Endodermal cell (in vitro differentiated cells): ENCODE data around the gene CACFD1. TPM values are rescaled to one million over a fixed set of nuclear protein-coding genes. Genes with fewer than 3 reads are reported as not detected.

Source experiments
- DNase-seq: peaks from one replicate; pipeline ENCODE4 v3.0.0-alpha.2; 2017
- H3K27ac ChIP-seq: 2 replicates; pipeline ENCODE4 v1.5.1; 2013; ENCODE audit warnings: mild to moderate bottlenecking, low read depth, low read length, moderate library complexity
- H3K27me3 ChIP-seq: 2 replicates; pipeline ENCODE4 v1.6.1; 2013; ENCODE audit warnings: mild to moderate bottlenecking, low read length, moderate library complexity; ENCODE audit not compliant: insufficient read depth, control insufficient read depth, poor library complexity, severe bottlenecking
- H3K36me3 ChIP-seq: 2 replicates; pipeline ENCODE4 v1.7.0; 2013; ENCODE audit warnings: mild to moderate bottlenecking, low read length, moderate library complexity; ENCODE audit not compliant: control insufficient read depth, insufficient read depth
- H3K4me1 ChIP-seq: one replicate; pipeline ENCODE4 v1.7.0; 2013; ENCODE audit warnings: low read length; ENCODE audit not compliant: control insufficient read depth, insufficient read depth
- H3K4me3 ChIP-seq: 2 replicates; pipeline ENCODE4 v1.5.1; 2013; ENCODE audit warnings: mild to moderate bottlenecking, low read length, moderate library complexity
- H3K9ac ChIP-seq: 2 replicates; pipeline ENCODE4 v1.6.1; 2013; ENCODE audit warnings: mild to moderate bottlenecking, low read length, moderate library complexity; ENCODE audit not compliant: poor library complexity, severe bottlenecking; ENCODE audit errors: extremely low read depth
- H3K9me3 ChIP-seq: 2 replicates; pipeline ENCODE4 v1.6.1; 2013; ENCODE audit warnings: mild to moderate bottlenecking, low read length, moderate library complexity; ENCODE audit not compliant: control insufficient read depth
- H3K27ac Mint-ChIP-seq: 2 replicates; pipeline ENCODE4 v1.8.0; 2020; ENCODE audit warnings: mixed read lengths
- H3K27me3 Mint-ChIP-seq: 2 replicates; pipeline ENCODE4 v1.8.0; 2021; ENCODE audit warnings: mild to moderate bottlenecking, mixed read lengths; ENCODE audit not compliant: insufficient read depth
- H3K36me3 Mint-ChIP-seq: 2 replicates; pipeline ENCODE4 v1.8.0; 2020; ENCODE audit warnings: low read depth, mixed read lengths
- H3K4me1 Mint-ChIP-seq: 2 replicates; pipeline ENCODE4 v1.8.0; 2020; ENCODE audit warnings: mixed read lengths
- H3K4me3 Mint-ChIP-seq: 2 replicates; pipeline ENCODE4 v1.8.0; 2020; ENCODE audit warnings: mild to moderate bottlenecking, moderate library complexity, mixed read lengths
- H3K9me3 Mint-ChIP-seq: 2 replicates; pipeline ENCODE4 v1.8.0; 2020; ENCODE audit warnings: mild to moderate bottlenecking, mixed read lengths
- WGBS, 2 experiments: methylation state at CpG; one replicate each; pipeline versions ENCODE4 v1.1.5 to v1.1.7; 2013; ENCODE audit warnings: missing lambda C conversion rate in 2 of 2, mixed read lengths in 1 of 2; ENCODE audit not compliant: insufficient coverage in 1 of 2, insufficient read length in 1 of 2; 5-methylcytosine and 5-hydroxymethylcytosine counted together
- total RNA-seq, 2 donors: library from RNA; stranded (reverse); fragmentation: NEBNext Ultra II Directional in 1 of 2; extraction: Animal tissue kit (Norgen Biotek cat#: 25700) in 1 of 2; gene quantifications; 2 replicates in 1 of 2; 3 replicates in 1 of 2; pipeline ENCODE4 v1.2.1, GENCODE V29; 2021
- TF ChIP-seq, protein P1 (sequence below): fragments of 200-600 bp; sonication (generic); conservative IDR thresholded peaks from 2 replicates; pipeline ENCODE4 v1.5.0; 2021; ENCODE audit warnings: antibody characterized with exemption, mild to moderate bottlenecking

CACFD1 gene
- total RNA-seq, 2 donors from 2014 or later: 30.6 to 35.0 TPM

DNA sequence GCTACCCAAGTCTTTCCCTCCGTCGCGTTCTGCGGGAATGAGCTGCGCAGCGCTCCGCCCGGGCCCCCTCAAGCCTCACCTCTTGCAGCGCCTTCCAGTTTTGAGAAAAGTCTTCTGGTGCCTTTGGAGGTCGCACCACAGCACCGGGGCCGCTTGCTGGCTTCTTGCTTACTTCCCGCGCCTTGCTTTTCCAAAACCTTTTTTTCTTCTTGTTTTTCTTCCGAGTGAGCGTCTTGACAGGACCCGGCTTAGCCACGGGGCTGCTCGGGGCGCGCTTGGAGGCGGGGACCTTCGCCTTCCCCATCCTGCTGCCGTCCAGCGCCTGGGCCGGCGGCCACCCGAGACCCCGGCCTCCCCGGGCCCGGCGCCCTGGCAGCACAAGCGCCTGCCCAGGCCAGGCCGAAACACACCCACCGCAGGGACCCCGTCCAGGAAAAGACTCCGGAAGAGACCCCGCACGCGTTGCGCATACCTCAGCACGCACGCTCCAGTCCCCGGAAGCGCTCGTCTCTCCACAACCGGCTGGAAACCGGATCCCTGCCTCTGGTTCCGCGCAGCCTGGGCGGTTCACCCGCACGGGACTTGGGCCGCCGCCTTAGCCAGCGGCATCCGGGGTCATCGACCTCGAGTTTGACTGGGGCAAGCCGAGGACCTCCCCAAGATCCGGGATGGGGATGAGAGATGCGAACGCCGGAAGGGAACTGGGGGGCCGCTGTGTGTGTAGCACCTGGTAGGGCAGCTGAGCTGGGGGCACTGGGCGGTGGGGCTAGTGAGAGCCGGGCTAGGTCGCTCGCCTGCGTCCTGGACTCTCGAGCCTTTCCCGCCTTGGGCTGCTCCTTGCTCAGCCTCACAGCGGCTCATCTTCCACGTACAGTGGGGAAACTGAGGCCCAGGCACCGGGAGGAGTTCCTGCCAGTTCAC is 42.0 kb upstream of the CACFD1 start, which contains the start of gene REXO4:
REXO4 (minus strand) TSS at position 470 of the 921 bp plus-strand sequence; CDS start at position 304, 166 bp downstream.
- peak; percentile 97 for DNase-seq
- H3K27ac Mint-ChIP-seq: peak within 1 kb of the TSS; percentile 93
- H3K36me3 ChIP-seq: peaks cover 25% of the 10 kb centered on the region
- TF ChIP-seq, protein P1, sequence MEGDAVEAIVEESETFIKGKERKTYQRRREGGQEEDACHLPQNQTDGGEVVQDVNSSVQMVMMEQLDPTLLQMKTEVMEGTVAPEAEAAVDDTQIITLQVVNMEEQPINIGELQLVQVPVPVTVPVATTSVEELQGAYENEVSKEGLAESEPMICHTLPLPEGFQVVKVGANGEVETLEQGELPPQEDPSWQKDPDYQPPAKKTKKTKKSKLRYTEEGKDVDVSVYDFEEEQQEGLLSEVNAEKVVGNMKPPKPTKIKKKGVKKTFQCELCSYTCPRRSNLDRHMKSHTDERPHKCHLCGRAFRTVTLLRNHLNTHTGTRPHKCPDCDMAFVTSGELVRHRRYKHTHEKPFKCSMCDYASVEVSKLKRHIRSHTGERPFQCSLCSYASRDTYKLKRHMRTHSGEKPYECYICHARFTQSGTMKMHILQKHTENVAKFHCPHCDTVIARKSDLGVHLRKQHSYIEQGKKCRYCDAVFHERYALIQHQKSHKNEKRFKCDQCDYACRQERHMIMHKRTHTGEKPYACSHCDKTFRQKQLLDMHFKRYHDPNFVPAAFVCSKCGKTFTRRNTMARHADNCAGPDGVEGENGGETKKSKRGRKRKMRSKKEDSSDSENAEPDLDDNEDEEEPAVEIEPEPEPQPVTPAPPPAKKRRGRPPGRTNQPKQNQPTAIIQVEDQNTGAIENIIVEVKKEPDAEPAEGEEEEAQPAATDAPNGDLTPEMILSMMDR: no peak
- H3K4me3 Mint-ChIP-seq: peak within 1 kb of the TSS; percentile 87
- H3K27ac ChIP-seq: peak within 1 kb of the TSS; percentile 92
- no peaks in the 10 kb centered on the region for H3K27me3 Mint-ChIP-seq
- H3K4me1 ChIP-seq: peaks cover 2% of the 10 kb centered on the region
- WGBS, 2 experiments: 0% methylated on average over 50 to 75 of the region's 75 CpGs
- peak within 1 kb of the TSS; percentile 71 for H3K9ac ChIP-seq
- H3K9me3 ChIP-seq: peaks cover 9% of the 10 kb centered on the region
- H3K9me3 Mint-ChIP-seq: peaks cover 15% of the 10 kb centered on the region
- peak within 1 kb of the TSS; percentile 97 for H3K4me3 ChIP-seq
- H3K36me3 Mint-ChIP-seq: peaks cover 29% of the 10 kb centered on the region
- H3K4me1 Mint-ChIP-seq: peaks cover 15% of the 10 kb centered on the region
- H3K27me3 ChIP-seq: no peaks in the 10 kb centered on the region

DNA sequence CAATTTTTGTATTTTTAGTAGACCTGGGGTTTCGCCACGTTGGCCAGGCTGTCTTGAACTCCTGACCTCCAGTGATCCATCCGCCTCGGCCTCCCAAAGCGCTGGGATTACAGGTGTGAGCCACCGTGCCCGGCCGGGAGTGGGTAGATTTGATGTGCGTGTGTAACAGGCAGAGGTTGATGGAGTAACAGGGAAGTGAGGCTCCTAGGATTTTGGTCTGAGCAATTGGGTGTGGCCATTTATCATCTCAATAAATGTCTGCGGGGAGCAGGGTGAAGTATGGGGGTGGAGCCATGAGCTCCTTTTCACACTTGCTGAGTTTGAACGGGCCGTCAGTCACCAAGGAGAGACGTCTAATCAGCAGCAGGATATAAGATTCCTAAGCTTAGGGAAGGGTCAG is 40.8 kb upstream of the CACFD1 start:
- no peaks in the 10 kb centered on the region for H3K27me3 ChIP-seq
- H3K27me3 Mint-ChIP-seq: no peaks in the 10 kb centered on the region
- peak overlapping the region; percentile 87 for H3K4me3 Mint-ChIP-seq
- no peak overlapping the region for H3K27ac Mint-ChIP-seq
- H3K4me1 ChIP-seq: peaks cover 2% of the 10 kb centered on the region
- H3K9ac ChIP-seq: no peak overlapping the region
- H3K27ac ChIP-seq: no peak overlapping the region
- H3K9me3 ChIP-seq: peaks cover 9% of the 10 kb centered on the region
- TF ChIP-seq, protein P1: no peak
- peaks cover 15% of the 10 kb centered on the region for H3K4me1 Mint-ChIP-seq
- peaks cover 20% of the 10 kb centered on the region for H3K36me3 Mint-ChIP-seq
- peak; percentile 29 for DNase-seq
- WGBS, 2 experiments: 59 to 71% methylated on average over 11 to 13 of the region's 13 CpGs
- peaks cover 15% of the 10 kb centered on the region for H3K9me3 Mint-ChIP-seq
- H3K4me3 ChIP-seq: peak overlapping the region; percentile 97
- peaks cover 14% of the 10 kb centered on the region for H3K36me3 ChIP-seq

DNA sequence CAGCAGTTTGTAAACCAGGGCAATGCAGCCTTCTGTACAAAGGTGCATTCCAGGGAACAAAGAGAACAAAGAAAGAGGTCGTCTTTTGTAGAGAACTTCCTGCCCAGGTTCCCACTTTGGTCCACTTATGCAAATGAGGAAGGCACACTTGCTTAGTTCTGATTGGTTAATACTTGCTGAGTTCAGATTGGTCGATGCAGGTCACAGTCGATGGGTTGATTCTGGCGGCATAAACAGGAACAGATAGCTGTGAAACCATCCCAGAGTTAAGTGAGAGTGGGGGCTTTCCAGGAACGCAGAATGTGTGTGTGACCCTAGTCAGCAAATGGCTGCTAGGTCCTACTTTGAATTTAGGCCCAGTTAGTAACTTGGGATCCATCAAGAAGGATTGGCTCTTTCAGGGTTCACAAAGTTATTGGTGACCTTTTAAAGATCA is 39.4 kb upstream of the CACFD1 start:
- TF ChIP-seq, protein P1: no peak
- Histone ChIP-seq H3K27me3 (no peaks in the 10 kb centered on the region), H3K4me3 (no peak overlapping the region), H3K36me3 (peaks cover 7% of the 10 kb centered on the region), H3K27ac (no peak overlapping the region), H3K4me1 (peaks cover 2% of the 10 kb centered on the region), H3K9me3 (peaks cover 9% of the 10 kb centered on the region), H3K9ac (no peak overlapping the region)
- Mint-ChIP-seq H3K4me3 (no peak overlapping the region), H3K4me1 (peaks cover 15% of the 10 kb centered on the region), H3K27me3 (no peaks in the 10 kb centered on the region), H3K27ac (no peak overlapping the region), H3K36me3 (peaks cover 7% of the 10 kb centered on the region), H3K9me3 (peaks cover 15% of the 10 kb centered on the region)
- 85 to 90% methylated on average over 5 of the region's 5 CpGs for WGBS, 2 experiments
- peak; percentile 31 for DNase-seq
